B cell (primary cell): ENCODE results near the gene NME3. TPM values are rescaled to one million over a fixed set of nuclear protein-coding genes. Genes with fewer than 3 reads are reported as not detected.

ENCODE experiments used
- polyA plus RNA-seq: library from polyadenylated mRNA; depleted of rRNA; stranded (reverse); fragments of >200 nt; gene quantifications from 2 replicates; pipeline ENCODE4 v1.2.3, GENCODE V29; 2012
- small RNA-seq: library from RNA; depleted of rRNA; stranded (forward); fragments of <200 nt; gene quantifications from one replicate; pipeline ENCODE3, GENCODE V24; 2012; ENCODE audit warnings: low replicate concordance, low read depth; ENCODE audit not compliant: insufficient read length
- total RNA-seq, 2 donors: library from RNA; stranded (reverse); fragments of 120-200 nt in 1 of 2; gene quantifications; 1 replicate in 1 of 2; 2 replicates in 1 of 2; pipeline versions ENCODE4 v1.2.3 to v1.2.4, GENCODE V29; 2013 to 2022

Gene NME3
- total and polyA plus RNA-seq, 2 donors (not counting 1 experiment from before 2014, with no cell fraction given) = 63.2 to 150 TPM

Small RNAs within 50 kb of the gene (small RNA-seq; reads per million reads assigned to genes)
- not detected for gene MIR3177

Other genes with a start within 250 kb of the NME3 start
- gene TMEM204, start 237.9 kb downstream of the NME3 start, total RNA-seq = 0.27 and 0.58 TPM in 2 replicates
- gene TMEM204, start 237.9 kb downstream of the NME3 start, polyA plus RNA-seq = 2.3 and 2.7 TPM in 2 replicates
- 12.5 and 15.0 TPM in 2 replicates for gene IFT140, start 159.5 kb downstream of the NME3 start, total RNA-seq
- 4.2 and 5.4 TPM in 2 replicates for gene IFT140, start 159.5 kb downstream of the NME3 start, polyA plus RNA-seq
- gene CRAMP1, start 159.2 kb downstream of the NME3 start, total RNA-seq = 26.6 and 33.9 TPM in 2 replicates
- 21.0 and 29.1 TPM in 2 replicates for gene CRAMP1, start 159.2 kb downstream of the NME3 start, polyA plus RNA-seq
- gene JPT2, start 93.3 kb downstream of the NME3 start, total RNA-seq = 42.1 and 45.7 TPM in 2 replicates
- 7.6 and 10.7 TPM in 2 replicates for gene JPT2, start 93.3 kb downstream of the NME3 start, polyA plus RNA-seq
- gene MAPK8IP3, start 65.3 kb downstream of the NME3 start, total RNA-seq = 340 and 348 TPM in 2 replicates
- 249 and 320 TPM in 2 replicates for gene MAPK8IP3, start 65.3 kb downstream of the NME3 start, polyA plus RNA-seq
- gene EME2, start 1.3 kb upstream of the NME3 start, total RNA-seq = 42.5 and 43.9 TPM in 2 replicates
- gene EME2, start 1.3 kb upstream of the NME3 start, polyA plus RNA-seq = 34.6 and 44.1 TPM in 2 replicates
- gene MRPS34, start 1.6 kb upstream of the NME3 start, total RNA-seq = 44.6 and 54.5 TPM in 2 replicates
- 34.4 and 55.2 TPM in 2 replicates for gene MRPS34, start 1.6 kb upstream of the NME3 start, polyA plus RNA-seq
- gene SPSB3, start 11.0 kb upstream of the NME3 start, total RNA-seq = 91.2 and 95.5 TPM in 2 replicates
- 255 and 264 TPM in 2 replicates for gene SPSB3, start 11.0 kb upstream of the NME3 start, polyA plus RNA-seq
- gene NUBP2, start 11.4 kb upstream of the NME3 start, total RNA-seq = 50.2 and 52.6 TPM in 2 replicates
- 49.3 and 71.7 TPM in 2 replicates for gene NUBP2, start 11.4 kb upstream of the NME3 start, polyA plus RNA-seq
- 0.22 TPM in 1 of 2 replicates, not detected in the other for gene IGFALS, start 22.2 kb upstream of the NME3 start, total RNA-seq
- 0.49 and 0.63 TPM in 2 replicates for gene IGFALS, start 22.2 kb upstream of the NME3 start, polyA plus RNA-seq
- gene HAGH, start 55.3 kb upstream of the NME3 start, total RNA-seq = 49.7 and 50.6 TPM in 2 replicates
- gene HAGH, start 55.3 kb upstream of the NME3 start, polyA plus RNA-seq = 48.9 and 74.2 TPM in 2 replicates
- gene FAHD1, start 55.7 kb upstream of the NME3 start, total RNA-seq = 11.0 and 13.3 TPM in 2 replicates
- 7.2 and 14.5 TPM in 2 replicates for gene FAHD1, start 55.7 kb upstream of the NME3 start, polyA plus RNA-seq
- not detected in 2 replicates for gene MEIOB, start 100.6 kb upstream of the NME3 start, total RNA-seq
- gene MEIOB, start 100.6 kb upstream of the NME3 start, polyA plus RNA-seq = not detected in 2 replicates
- not detected in 2 replicates for gene HS3ST6, start 146.9 kb upstream of the NME3 start, total RNA-seq
- gene HS3ST6, start 146.9 kb upstream of the NME3 start, polyA plus RNA-seq = not detected in 2 replicates
- gene MSRB1, start 171.7 kb upstream of the NME3 start, total RNA-seq = 15.2 and 17.5 TPM in 2 replicates
- 4.4 and 8.5 TPM in 2 replicates for gene MSRB1, start 171.7 kb upstream of the NME3 start, polyA plus RNA-seq
- gene RPL3L, start 183.1 kb upstream of the NME3 start, total RNA-seq = not detected in 2 replicates
- not detected in 2 replicates for gene RPL3L, start 183.1 kb upstream of the NME3 start, polyA plus RNA-seq
- 63.7 and 70.4 TPM in 2 replicates for gene NDUFB10, start 188.0 kb upstream of the NME3 start, total RNA-seq
- 76.9 and 92.6 TPM in 2 replicates for gene NDUFB10, start 188.0 kb upstream of the NME3 start, polyA plus RNA-seq
- 3,155 and 3,261 TPM in 2 replicates for gene RPS2, start 193.3 kb upstream of the NME3 start, total RNA-seq
- 4,202 and 6,138 TPM in 2 replicates for gene RPS2, start 193.3 kb upstream of the NME3 start, polyA plus RNA-seq
- gene RNF151, start 195.3 kb upstream of the NME3 start, total RNA-seq = 0.36 and 0.76 TPM in 2 replicates
- 0.13 and 0.27 TPM in 2 replicates for gene RNF151, start 195.3 kb upstream of the NME3 start, polyA plus RNA-seq
- 31.9 and 32.2 TPM in 2 replicates for gene TBL3, start 200.5 kb upstream of the NME3 start, total RNA-seq
- gene TBL3, start 200.5 kb upstream of the NME3 start, polyA plus RNA-seq = 41.2 and 52.2 TPM in 2 replicates
- 0.49 and 0.74 TPM in 2 replicates for gene NOXO1, start 209.9 kb upstream of the NME3 start, total RNA-seq
- gene NOXO1, start 209.9 kb upstream of the NME3 start, polyA plus RNA-seq = 0.30 and 1.0 TPM in 2 replicates
- 28.2 and 30.4 TPM in 2 replicates for gene GFER, start 212.7 kb upstream of the NME3 start, total RNA-seq
- gene GFER, start 212.7 kb upstream of the NME3 start, polyA plus RNA-seq = 15.6 and 16.1 TPM in 2 replicates
- gene SYNGR3, start 218.4 kb upstream of the NME3 start, total RNA-seq = 19.8 and 20.8 TPM in 2 replicates
- 19.5 and 28.7 TPM in 2 replicates for gene SYNGR3, start 218.4 kb upstream of the NME3 start, polyA plus RNA-seq
- 49.5 and 50.3 TPM in 2 replicates for gene ZNF598, start 238.3 kb upstream of the NME3 start, total RNA-seq
- 61.1 and 61.5 TPM in 2 replicates for gene ZNF598, start 238.3 kb upstream of the NME3 start, polyA plus RNA-seq
- gene NPW, start 248.2 kb upstream of the NME3 start, total RNA-seq = 0.70 and 1.7 TPM in 2 replicates
- gene NPW, start 248.2 kb upstream of the NME3 start, polyA plus RNA-seq = 0.13 and 0.36 TPM in 2 replicates